HCT116 (cell line): ENCODE results near the gene PRSS33. TPM values are rescaled to one million over a fixed set of nuclear protein-coding genes. Genes with fewer than 3 reads are reported as not detected.
A peak's percentile ranks its signal among the peaks of the same experiment; 100 is the strongest.

Experiments used
- ATAC-seq: fragments of 200-7000 bp; cut with Tn5 transposase; 2 replicates; pipeline ENCODE4 v1.9.1; 2020; ENCODE audit warnings: mild to moderate bottlenecking, moderate library complexity
- BruUV-seq: library from RNA; stranded (reverse); fragments of 400-500 nt; replicated peaks from 2 replicates; lab custom pipeline; 2021; lab: Mats Ljungman, UMichigan
- CTCF ChIA-PET: fragments of 300-600 bp; sonication (Branson Sonifier 250); formaldehyde crosslinking; loops from one replicate; lab custom pipeline; 2021; ENCODE audit warnings: antibody characterized with exemption; lab: Charles Lee
- POLR2A ChIA-PET: fragments of 300-600, 350-600 bp; sonication (Branson Sonifier 250); formaldehyde crosslinking; loops from one replicate; lab custom pipeline; 2021; ENCODE audit warnings: antibody characterized with exemption; lab: Charles Lee
- RAD21 ChIA-PET, 2 experiments: fragments of 300-600 bp; sonication (Branson Sonifier 250); formaldehyde crosslinking; loops; one replicate each; lab custom pipeline; 2023; ENCODE audit warnings: low total read pairs in 2 of 2; ENCODE audit not compliant: uncharacterized antibody in 2 of 2, unreplicated experiment in 2 of 2, low non-redundant PET in 1 of 2; lab: Charles Lee
- DNase-seq: peaks from one replicate; pipeline ENCODE4 v3.0.0-alpha.2; 2010; ENCODE audit warnings: low read depth, low spot score
- H2AFZ ChIP-seq: fragments of 200-600 bp; shearing (Covaris generic), sonication (generic); 2 replicates; pipeline ENCODE4 v1.6.1; 2017; ENCODE audit warnings: low read depth, mixed run types, mixed read lengths, antibody characterized with exemption, low read length; ENCODE audit not compliant: poor library complexity, severe bottlenecking
- H3K27ac ChIP-seq: 2 replicates; pipeline ENCODE4 v1.5.1; 2012; ENCODE audit warnings: low read depth, low read length
- H3K27me3 ChIP-seq: fragments of 200-600 bp; sonication (generic); 2 replicates; pipeline ENCODE4 v1.6.1; 2016; ENCODE audit warnings: mixed run types, low read length, mixed read lengths; ENCODE audit not compliant: insufficient read depth
- H3K36me3 ChIP-seq, 2 experiments: fragments of 200-500 bp in 1 of 2; fragments of 200-600 bp in 1 of 2; sonication (Bioruptor generic) in 1 of 2; sonication (generic) in 1 of 2; 2 replicates each; pipeline versions ENCODE4 v1.5.1 to v1.6.1; 2014 to 2016; ENCODE audit warnings: low read length in 2 of 2, inconsistent platforms in 1 of 2, mixed read lengths in 1 of 2, mixed run types in 1 of 2; ENCODE audit not compliant: insufficient read depth in 2 of 2, control insufficient read depth in 1 of 2
- H3K4me1 ChIP-seq, 2 experiments: fragments of 200-600 bp in 1 of 2; sonication (generic) in 1 of 2; 2 replicates each; pipeline versions ENCODE4 v1.5.1 to v1.6.1; 2012 to 2017; ENCODE audit warnings: low read length in 2 of 2, inconsistent platforms in 1 of 2, mild to moderate bottlenecking in 1 of 2, mixed read lengths in 1 of 2, mixed run types in 1 of 2, moderate library complexity in 1 of 2; ENCODE audit not compliant: insufficient read depth in 2 of 2, control insufficient read depth in 1 of 2
- H3K4me2 ChIP-seq: fragments of 200-600 bp; sonication (generic); 2 replicates; pipeline ENCODE4 v1.6.1; 2017; ENCODE audit warnings: mixed run types, low read length, mixed read lengths
- H3K4me3 ChIP-seq, 2 experiments: fragments of 200-600 bp in 1 of 2; sonication (generic) in 1 of 2; replicated peaks in 1 of 2; 2 replicates each; pipeline ENCODE4 v1.5.1; 2011 to 2016; ENCODE audit warnings: low read length in 2 of 2, control low read depth in 1 of 2, low read depth in 1 of 2, mild to moderate bottlenecking in 1 of 2, mixed read lengths in 1 of 2, mixed run types in 1 of 2
- H3K79me2 ChIP-seq: fragments of 200-600 bp; sonication (generic); 2 replicates; pipeline ENCODE4 v1.6.1; 2017; ENCODE audit warnings: mild to moderate bottlenecking, mixed run types, low read length, moderate library complexity, mixed read lengths; ENCODE audit not compliant: insufficient read depth
- H3K9ac ChIP-seq: fragments of 200-600 bp; sonication (generic); 2 replicates; pipeline ENCODE4 v1.6.1; 2016; ENCODE audit warnings: low read length, mixed read lengths
- H3K9me2 ChIP-seq: fragments of 200-600 bp; sonication (generic), shearing (Covaris generic); 2 replicates; pipeline ENCODE4 v1.6.1; 2017; ENCODE audit warnings: mixed run types, mild to moderate bottlenecking, moderate library complexity; ENCODE audit not compliant: insufficient read depth
- H3K9me3 ChIP-seq, 2 experiments: fragments of 200-500 bp in 1 of 2; fragments of 200-600 bp in 1 of 2; sonication (Bioruptor generic) in 1 of 2; sonication (generic) in 1 of 2; 2 replicates each; pipeline ENCODE4 v1.6.1; 2014 to 2017; ENCODE audit warnings: low read length in 2 of 2, mixed read lengths in 2 of 2, inconsistent platforms in 1 of 2, low read depth in 1 of 2, mild to moderate bottlenecking in 1 of 2, mixed run types in 1 of 2, moderate library complexity in 1 of 2; ENCODE audit not compliant: control insufficient read depth in 1 of 2, insufficient read depth in 1 of 2
- H4K20me1 ChIP-seq: fragments of 200-600 bp; sonication (generic), shearing (Covaris generic); 2 replicates; pipeline ENCODE4 v1.6.1; 2017; ENCODE audit warnings: mixed run types, mild to moderate bottlenecking, moderate library complexity; ENCODE audit not compliant: insufficient read depth
- ATF3 ChIP-seq: IDR thresholded peaks from 2 replicates; pipeline ENCODE4 v1.6.1; 2012
- MAX ChIP-seq: IDR thresholded peaks from 2 replicates; pipeline ENCODE4 v1.6.1; 2012
- POLR2A ChIP-seq: IDR thresholded peaks from 2 replicates; pipeline ENCODE4 v1.7.0; 2011; ENCODE audit warnings: borderline replicate concordance; ENCODE audit not compliant: insufficient read depth, insufficient read length; ENCODE audit errors: extremely low read depth
- ZBTB33 ChIP-seq: IDR thresholded peaks from 2 replicates; pipeline ENCODE4 v1.6.1; 2011; ENCODE audit warnings: mild to moderate bottlenecking, low read length, moderate library complexity; ENCODE audit not compliant: insufficient replicate concordance; ENCODE audit errors: extremely low read depth
- intact Hi-C: fragments of 100-400 bp; cut with micrococcal nuclease; formaldehyde crosslinking; loops from 2 replicates; pipeline ENCODE4 v1.10.0; 2022
- total RNA-seq: library from RNA; stranded (reverse); gene quantifications from one replicate; pipeline ENCODE4 v1.2.1, GENCODE V29; 2021; ENCODE audit not compliant: unreplicated experiment

The PRSS33 gene
- total RNA-seq, 1 experiment from 2014 or later: not detected

GRCh38 chr16:2836646-2837508 is 49.5 kb upstream of the PRSS33 start:
- peaks cover 21 to 57% of the 10 kb centered on the region in 2 experiments for H3K4me1 ChIP-seq
- peak overlapping the region; percentile 91 for H3K4me2 ChIP-seq
- no peaks in the 10 kb centered on the region for H3K36me3 ChIP-seq
- H3K79me2 ChIP-seq: no peaks in the 10 kb centered on the region
- BruUV-seq: TSS peak; percentile 74
- H2AFZ ChIP-seq: no peak overlapping the region
- H3K4me3 ChIP-seq: peak overlapping the region; percentile 36 to 59
- CTCF ChIA-PET: interaction anchor here (1.1 kb wide), 1 partner anchor 31 kb away, joined by 3 read pairs; no protein-coding TSS in a partner anchor
- no peaks in the 10 kb centered on the region for H3K27me3 ChIP-seq
- ATAC-seq (no peak), DNase-seq (no peak)
- POLR2A ChIA-PET: no interaction called here
- no peaks in the 10 kb centered on the region for H3K9me2 ChIP-seq
- TF ChIP-seq MAX (no peak), ZBTB33 (no peak), POLR2A (no peak), ATF3 (no peak)
- no peaks in the 10 kb centered on the region for H4K20me1 ChIP-seq
- peak overlapping the region; percentile 99 for H3K27ac ChIP-seq
- RAD21 ChIA-PET: no interaction called here
- no peaks in the 10 kb centered on the region for H3K9me3 ChIP-seq
- peak overlapping the region; percentile 80 for H3K9ac ChIP-seq
- intact Hi-C loops: no loop called here
